ENCODE data around the gene CCDC63.

The CCDC63 gene

DNA sequence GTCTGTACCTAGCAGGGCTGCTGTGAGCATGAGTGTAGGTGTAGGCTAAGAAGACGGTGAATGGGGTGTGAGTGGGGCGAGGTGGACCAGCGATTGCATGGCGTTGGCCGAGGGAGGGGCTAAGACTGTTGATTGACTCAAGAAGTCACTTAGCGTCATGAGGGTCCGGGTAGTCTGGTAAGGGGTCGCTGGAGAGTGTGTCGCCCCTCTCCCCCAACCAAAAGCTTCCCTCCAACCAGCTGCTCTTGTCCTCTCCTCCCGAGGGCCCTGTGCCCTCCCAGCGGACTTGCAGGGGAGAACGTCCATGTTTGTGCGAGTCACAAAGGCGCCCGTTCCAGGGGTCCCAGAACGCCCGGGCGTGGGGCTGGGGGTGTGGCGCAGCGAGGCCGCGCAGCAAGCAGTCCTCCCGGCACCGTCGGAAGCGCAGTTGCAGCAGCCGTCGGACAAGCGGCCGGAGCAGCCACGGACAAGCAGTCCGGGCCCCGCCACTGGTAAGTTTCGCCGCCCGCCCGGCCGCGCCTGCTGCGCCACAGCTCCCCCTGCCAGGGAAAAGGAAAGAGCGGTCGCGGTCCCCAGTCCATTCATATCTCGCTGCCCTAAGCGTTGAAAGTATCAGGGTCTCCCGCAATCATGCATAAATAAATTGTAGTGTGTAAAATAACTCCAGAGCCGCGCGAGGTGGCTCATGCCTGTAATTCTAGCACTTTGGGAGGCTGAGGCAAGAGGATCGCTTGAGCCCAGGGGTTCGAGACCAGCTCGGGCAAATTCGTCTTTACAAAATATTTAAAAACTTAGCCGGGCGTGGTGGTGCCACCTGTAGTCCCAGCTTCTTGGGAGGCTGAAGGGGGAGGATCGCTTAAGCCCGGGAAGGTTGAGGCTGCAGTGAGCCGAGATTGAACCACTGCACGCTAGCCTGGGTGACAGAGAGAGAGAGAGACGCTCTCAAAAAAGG, at the start of gene CCDC63:
CCDC63 (plus strand) TSS at position 373 of the 952 bp plus-strand sequence. CDS start 5,968 bp downstream, outside the sequence.
- no peak for DNase-seq (ENCODE audit: low read depth, low spot score)

DNA sequence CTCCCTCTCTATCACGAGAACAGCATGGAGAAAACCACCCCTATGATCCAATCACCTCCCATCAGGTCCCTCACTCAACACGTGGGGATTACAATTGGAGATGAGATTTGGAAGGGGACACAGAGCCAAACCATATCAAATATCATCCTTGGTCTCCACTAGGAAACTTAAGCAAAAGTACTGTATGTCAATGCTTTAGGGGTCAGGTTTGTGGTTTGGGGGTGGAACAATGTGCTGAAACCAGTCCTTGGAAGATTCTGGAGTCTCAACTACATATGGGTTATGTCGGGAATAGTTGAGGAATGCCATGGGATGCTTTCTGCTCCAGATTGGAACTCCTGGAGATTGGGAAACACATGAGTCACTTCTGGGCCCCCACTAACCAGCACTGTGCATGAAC, 48.3 kb upstream of the CCDC63 start:
- DNase-seq (ENCODE audit: low read depth, low spot score): no peak

DNA sequence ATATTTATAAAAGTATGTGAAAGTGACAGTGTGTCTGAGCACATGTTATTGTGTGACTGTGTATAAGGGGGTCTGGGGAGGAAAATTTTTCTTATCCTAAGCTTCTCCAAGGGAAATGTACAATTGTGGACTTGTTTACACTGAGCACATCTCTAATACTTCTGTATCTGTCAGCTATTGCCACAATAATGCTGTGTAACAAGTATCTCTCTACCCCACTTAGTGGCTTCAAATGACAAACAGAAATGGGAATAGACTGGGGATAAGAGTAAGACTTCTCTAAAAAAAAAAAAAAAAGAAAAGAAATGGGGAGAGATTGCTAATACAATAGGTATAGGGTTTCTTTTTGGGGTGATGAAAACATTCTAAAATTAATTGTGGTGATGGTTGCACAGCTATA, 44.3 kb upstream of the CCDC63 start:
- DNase-seq (ENCODE audit: low read depth, low spot score): no peak

DNA sequence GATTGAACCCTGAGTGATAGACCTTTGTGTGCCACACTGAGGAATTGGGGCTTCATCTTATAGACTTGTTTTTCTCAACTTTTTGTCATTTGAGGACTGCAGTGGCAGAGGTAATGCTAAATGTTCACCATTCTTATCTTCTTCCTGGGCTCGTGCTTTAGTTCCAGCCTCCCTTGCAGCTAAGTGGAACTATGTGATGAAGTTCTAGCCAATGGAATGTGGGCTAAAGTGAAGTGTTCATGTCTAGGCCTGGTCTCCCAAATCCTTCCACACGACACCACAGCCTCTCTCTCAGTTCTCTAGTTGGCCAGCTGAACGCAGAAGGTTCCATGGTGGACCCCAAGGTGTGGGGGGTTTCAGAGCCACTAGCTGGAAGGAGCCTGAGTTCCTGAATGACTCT, 42.4 kb upstream of the CCDC63 start:
- no peak for DNase-seq (ENCODE audit: low read depth, low spot score)

DNA sequence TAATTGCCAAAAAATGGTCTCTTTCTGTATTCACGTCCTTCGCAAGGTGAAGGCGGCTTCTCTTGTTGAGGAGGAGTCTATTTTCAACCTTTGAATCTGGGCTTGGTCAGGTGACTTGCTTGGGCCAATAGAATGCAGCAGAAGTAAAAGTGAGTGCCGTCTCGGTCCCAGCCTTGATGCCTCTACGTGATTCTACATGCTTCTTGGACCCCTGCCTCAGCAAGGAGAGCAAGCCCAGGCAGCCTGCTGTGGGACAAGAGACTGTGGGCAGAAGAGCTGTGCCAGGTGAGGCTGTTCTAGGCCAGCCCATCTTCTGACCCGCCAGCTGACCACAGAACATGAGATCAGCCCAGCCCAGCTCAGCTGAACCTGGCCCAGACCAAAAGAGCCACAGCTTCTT, 39.1 kb upstream of the CCDC63 start:
- DNase-seq (ENCODE audit: low read depth, low spot score): no peak

DNA sequence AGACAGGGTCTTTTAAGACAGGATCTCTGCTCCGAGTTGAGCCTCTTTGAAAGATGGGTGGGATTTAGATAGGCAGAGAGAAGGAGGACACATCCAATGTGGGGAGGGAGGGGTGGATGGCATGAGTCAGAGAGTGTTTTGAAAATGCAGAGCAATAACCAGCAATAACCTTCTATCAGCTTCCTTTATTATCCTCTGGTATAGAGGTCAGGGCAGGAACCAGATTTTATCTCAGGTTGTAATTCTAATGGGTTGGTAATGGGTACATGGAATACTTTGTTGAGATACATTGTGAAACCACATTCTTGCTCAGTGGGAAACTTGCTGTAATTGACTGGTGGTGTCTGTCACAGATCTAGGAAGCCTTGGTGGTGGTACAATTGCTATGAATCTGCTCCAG, 37.6 kb upstream of the CCDC63 start:
- no peak for DNase-seq (ENCODE audit: low read depth, low spot score)

DNA sequence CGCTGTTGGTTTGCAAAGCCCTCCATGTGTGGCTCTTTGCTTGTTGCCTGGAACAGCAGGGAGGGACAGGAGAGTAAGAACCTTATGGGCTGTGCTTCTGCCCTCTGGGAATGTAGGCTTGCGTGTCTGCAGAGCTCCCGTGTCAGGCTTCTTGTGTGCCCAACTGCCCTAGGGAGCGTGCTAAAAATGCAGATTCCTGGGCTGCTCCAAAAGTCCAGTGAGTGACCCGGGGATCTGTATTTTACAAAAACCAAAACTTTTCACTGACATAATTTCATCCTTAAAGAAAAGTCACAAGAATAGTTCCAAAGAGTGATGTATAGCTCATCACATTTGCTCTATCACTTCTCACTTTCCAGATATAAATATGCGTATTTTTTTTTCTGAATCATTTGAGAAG, 34.8 kb upstream of the CCDC63 start:
- no peak for DNase-seq (ENCODE audit: low read depth, low spot score)

DNA sequence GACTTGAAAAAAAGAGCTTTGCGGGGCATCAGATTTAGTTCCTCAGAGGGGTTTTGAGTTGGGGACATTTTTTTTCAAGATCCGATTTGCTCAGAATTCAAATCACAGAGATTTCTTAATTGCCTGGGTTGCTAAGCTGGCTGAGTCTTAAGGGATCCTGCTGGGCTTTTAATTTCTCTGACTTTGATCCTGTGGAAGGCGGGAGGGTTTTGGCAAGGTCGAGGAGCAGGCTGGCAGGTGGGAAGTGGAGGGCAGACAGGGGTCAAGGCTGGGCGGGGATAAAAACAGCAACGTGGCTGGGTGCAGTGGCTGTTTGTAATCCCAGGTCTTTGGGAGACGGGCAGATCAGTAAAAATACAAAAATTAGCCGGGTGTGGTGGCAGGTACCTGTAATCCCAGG, 33.5 kb upstream of the CCDC63 start:
- DNase-seq (ENCODE audit: low read depth, low spot score): no peak

DNA sequence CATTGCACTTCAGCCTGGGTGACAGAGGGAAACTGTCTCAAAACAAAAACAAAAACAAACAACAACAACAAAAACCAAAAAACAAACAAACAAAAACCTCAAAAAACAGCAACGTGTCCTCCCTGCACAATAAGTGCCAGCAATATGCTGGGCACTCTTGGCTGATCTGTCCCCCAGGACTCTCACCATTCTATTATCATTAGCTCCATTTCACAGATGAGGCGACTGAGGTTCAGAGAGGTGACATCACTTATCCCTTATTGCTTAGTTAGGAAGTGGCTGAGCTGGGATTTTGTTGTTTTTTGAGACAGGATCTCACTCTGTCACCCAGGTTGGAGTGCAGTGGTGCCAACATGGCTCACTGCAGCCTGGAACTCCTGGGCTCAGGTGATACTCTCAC, 33.0 kb upstream of the CCDC63 start:
- no peak for DNase-seq (ENCODE audit: low read depth, low spot score)

DNA sequence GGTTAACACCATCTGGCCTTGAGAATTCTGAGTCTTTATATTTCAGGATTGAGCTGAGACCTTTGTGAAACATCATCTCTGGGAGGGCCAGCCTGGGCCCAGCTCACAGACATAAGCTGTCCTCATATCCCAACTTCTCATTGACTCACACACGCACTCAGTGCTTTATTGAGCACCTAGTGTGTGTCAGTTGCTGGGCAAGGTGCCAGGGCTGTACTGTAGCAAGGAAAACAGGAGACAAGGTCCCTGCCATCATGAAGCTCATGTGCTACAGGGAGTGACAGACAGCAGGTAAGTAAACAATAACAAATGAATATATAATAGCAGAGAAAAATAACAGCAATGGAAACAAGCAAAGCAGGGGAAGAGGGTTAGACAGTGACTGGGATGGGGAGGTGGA, 30.5 kb upstream of the CCDC63 start:
- DNase-seq (ENCODE audit: low read depth, low spot score): no peak

DNA sequence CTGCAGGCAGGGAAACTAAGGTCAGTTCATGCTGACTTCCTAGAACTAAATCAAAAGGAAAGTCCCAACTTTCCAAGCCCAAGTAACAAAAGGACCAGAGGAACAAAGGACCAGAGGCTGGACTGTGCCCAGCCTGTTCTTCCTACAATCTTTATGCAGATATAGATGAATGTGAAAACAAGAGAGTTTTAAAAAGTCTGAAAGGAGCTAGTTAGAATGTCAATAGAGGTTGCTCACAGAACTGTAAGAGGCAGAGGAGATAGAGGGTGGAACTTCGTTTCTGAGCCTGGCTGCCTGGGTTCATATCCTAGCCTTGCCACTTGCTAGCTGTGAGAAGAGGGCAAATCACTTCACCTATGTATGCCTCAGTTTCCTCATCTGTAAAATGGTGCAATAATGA, 30.0 kb upstream of the CCDC63 start:
- no peak for DNase-seq (ENCODE audit: low read depth, low spot score)

DNA sequence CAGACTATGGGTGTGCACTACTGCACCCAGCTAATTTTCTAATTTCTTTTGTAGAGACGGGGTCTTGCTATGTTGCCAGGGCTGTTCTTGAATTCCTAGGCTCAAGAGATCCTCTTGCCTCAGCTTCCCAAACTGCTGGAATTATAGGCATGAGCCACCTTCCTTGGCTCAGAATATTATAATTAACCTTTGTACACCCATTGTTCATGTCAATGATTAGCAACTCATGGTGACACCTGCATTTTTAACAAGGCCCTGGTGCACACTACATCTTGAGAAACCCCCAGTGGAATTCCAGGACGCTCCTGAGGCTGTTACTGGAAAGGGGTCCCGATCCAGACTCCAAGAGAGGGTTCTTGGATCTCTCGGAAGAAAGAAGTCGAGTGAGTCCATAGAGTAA, 28.3 kb upstream of the CCDC63 start:
- DNase-seq (ENCODE audit: low read depth, low spot score): no peak

DNA sequence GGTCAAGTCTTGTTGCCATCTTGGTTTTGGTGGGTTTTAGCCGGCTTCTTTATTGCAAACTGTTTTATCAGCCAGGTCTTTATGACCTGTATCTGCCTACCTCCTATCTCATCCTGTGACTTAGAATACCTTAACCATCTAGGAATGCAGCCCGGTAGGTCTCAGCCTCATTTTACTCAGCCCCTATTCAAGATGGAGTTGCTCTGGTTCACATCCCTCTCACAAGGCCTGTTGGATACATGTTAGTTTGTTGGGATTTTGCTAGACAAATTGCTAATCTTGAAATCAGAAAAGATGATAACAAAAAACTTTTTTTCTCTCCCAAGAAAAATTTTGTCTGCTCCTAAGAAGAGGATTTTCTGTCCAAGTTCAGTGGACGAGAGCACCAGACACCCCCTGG, 27.6 kb upstream of the CCDC63 start:
- no peak for DNase-seq (ENCODE audit: low read depth, low spot score)

DNA sequence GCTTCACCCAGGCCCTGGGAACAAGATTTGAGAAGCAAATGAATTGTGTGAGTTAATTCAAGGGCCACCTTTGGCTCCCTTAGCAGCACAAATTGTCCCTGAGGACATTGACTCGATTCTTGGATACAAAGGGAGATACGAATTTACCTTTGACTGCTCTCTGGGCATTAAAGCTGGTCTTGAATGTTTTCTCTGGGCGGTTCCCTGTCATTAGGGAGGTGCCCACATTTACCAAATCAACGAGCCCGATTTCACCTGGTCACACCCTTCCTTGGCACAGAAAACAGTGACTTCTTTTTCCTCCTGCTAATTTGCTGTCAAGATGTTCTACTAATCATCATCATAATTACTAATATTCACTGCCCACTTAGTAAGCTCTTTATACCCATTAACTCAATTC, 27.1 kb upstream of the CCDC63 start:
- DNase-seq (ENCODE audit: low read depth, low spot score): no peak

DNA sequence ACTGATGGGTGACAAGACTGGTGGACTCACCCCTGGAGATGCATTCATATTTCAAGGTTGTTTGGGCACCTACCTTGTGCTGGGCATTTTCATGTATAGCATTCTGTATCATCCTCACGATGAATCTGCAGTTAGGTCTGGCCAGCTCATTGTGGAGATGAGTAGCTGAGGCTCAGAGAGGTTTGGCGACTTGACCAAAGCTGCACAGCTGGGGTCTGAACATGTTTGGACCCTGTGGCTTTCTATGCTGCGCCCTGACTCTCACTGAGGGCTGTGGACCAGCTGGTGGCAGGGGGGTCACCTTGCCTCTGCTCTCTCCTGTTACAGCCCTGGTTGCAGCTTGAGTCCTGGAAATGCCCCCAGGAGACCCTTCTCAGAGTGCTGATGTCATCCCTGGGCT, 24.9 kb upstream of the CCDC63 start:
- no peak for DNase-seq (ENCODE audit: low read depth, low spot score)

DNA sequence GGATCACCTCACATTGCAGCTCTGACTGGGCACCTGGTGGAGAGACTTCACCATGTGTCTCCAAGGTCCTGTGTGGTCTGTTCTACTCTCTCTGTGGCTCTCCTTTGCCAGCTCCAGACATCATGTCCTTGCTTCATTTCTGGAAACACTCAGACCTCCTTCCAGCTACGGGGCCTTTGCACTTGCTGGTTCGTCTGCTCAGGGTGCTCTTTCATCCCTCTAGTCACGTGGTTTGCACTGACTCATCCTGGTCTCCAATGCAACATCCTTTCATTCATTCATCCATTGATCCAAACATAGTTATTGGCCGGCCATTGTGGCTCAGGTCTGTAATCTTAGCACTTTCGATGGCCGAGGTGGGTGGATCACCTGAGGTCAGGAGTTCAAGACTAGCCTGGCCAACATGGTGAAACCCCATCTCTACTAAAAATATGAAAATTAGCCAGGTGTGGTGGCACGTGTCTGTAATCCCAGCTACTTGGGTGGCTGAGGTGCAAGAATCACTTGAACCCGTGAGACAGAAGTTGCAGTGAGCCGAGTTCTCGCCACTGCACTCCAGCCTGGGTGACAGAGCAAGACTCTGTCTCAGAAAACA, 23.9 kb upstream of the CCDC63 start:
- no peak for DNase-seq (ENCODE audit: low read depth, low spot score)

DNA sequence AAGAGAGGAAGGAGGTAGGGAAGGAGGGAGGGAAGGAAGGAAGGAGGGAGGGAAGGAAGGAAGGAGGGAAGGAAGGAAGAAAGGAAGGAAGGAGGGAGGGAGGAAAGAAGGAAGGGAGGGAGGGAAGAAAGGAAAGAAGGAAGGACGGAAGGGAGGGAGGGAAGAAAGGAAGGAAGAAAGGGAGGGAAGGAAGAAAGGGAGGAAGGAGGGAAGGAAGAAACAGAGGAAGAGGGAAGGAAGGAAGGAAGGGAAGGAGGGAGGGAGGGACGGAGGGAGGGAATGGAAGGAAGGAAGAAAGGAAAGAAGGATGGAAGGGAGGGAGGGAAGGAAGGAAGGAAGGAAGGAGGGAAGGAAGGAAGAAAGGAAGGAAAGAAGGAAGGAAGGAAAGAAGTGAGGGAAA, 22.4 kb upstream of the CCDC63 start:
- no peak for DNase-seq (ENCODE audit: low read depth, low spot score)

DNA sequence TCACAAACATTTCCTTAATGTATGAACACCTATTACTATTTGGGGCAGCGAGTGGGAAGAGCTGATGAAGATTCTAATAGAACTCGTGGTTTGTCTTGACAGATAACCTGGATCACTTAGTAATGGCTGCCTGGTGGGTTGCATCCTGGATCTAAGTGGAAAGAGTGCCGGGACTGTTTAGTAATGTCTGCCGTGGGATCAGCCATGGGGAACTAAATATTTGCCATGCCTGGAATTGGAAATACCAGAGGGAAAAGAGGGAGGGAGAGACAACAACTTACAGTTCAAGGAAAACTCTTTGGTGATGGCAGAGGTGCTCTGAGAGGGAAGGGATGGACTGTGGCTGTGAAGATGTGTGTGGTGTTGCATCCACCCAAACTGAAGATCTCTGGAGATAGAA, 21.3 kb upstream of the CCDC63 start:
- no peak for DNase-seq (ENCODE audit: low read depth, low spot score)

DNA sequence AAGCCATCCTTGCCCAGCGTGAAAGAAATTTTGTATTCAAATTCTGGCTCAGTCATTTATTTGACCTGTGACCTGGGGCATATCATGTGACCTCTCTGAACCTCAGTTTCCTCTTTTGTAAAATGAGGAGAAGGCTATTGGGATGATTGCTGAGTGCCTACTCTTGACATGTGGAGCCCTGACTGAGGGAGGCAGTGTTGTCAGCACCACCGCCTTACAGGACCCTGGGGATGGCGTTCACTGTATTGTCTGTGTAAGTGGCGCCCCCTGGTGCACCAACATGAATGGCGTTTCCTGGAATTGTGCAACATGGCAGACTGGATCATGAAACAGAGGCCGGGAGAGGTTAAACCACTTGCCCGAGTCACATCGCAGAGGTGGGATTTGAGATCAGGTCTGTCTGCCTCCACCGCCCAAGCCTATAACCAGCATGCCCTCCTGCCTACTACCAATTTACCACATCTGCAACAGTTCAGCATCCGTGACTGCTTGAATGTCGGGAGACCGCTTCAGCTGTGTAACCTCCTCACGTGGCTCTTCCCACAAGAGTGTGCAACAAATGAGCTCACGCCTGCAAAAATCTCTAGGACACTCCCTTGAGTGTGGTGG, 20.1 kb upstream of the CCDC63 start:
- DNase-seq (ENCODE audit: low read depth, low spot score): peak; percentile 63

DNA sequence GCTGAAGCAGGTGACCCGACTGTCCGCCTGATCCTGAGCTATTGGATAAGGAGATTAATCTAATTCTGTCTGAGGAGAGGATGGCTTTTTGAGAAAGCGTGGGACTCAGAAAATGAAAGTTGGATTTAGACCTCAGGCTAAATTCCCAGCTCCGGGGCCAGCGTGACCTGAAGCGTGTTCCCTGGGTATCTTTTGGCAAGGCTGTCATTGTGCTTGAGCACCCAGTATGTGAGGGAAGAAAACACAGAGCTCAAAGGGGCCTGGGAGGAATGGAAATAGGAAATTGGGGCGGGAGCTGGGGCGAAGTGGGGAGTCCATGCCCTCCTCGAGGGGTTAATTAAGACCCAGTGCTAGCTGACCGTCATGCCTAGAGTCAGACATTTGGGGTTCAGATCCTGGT, 17.5 kb upstream of the CCDC63 start:
- no peak for DNase-seq (ENCODE audit: low read depth, low spot score)

DNA sequence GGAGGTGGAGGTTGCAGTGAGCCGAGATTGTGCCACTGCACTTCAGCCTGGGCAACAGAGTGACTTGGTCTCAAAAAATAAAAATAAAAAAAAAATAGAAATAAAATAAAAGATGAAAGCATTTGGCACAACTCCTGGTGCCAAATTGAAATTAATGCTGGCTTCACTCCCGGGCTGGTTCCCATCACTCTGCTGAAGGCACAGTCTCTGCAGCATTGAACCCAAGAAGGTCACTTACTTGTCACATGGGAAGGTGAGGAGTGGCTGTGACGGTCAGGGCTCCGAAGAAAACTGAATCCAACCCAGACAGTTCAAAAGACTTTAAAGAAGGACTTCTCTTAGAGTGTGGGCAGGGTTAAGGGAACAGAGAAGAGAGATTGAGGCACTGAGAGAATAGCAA, 10.5 kb upstream of the CCDC63 start:
- DNase-seq (ENCODE audit: low read depth, low spot score): no peak

DNA sequence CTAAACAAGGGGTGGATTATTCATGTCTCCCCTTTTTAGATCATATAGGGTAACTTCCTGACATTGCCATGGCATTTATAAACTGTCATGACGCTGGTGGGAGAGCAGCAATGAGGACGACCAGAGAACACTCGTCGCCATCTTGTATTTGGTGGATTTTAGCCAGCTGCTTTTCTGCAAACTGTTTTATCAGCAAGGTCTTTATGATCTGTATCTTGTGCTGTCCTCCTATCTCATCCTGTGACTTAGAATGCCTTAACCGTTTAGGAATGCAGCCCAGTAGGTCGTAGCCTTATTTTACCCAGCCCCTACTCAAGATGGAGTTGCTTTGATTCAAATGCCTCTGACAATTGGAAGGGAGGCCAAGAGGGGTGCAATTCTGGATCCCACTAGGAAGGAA, 5.8 kb upstream of the CCDC63 start:
- DNase-seq (ENCODE audit: low read depth, low spot score): no peak

DNA sequence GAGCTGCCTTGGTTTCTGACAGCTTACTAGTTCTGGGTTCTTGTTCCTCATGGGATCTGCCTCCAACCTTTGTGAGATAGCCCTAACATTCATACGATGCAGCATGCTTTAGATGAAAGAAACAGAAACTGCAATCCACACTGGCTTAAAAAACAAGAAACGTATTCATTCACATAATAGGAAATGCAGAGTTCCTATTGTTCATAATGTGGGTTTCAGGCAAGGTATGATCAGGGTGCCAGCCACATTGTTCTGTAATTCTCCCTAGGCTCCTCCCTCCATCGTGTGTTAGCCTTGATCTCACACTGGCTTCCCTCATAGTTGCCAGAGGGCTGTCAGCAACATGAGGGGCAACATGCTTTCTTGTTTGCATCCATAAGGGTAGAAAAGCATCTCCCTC, 2.7 kb upstream of the CCDC63 start:
- DNase-seq (ENCODE audit: low read depth, low spot score): no peak
